Measurements from ENCODE around the gene LYPD5. TPM values are rescaled to one million over a fixed set of nuclear protein-coding genes. Genes with fewer than 3 reads are reported as not detected.

LYPD5 gene
- total RNA-seq, 4 donors from 2014 or later: 2.1 to 5.2 (median 2.6) TPM; not detected in 1

DNA sequence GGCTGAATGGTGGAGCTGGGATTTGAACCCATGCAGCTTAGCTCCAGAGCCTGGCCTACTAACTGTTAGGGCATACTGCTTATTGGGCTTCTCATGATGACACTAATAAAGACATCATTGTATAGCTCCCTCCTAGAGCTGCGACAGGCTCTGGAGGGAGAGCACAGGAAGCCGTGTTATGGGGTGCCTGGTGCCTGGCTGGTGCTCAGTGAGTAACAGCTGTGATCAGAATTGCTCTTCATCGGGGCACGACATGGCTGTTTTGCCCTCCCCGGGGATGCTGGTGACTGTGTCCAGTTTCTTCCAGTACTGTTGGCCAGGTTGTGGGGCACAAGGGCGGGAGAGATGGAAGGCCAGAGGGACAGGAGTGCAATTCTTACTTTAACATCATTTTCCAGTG lies 5.1 kb downstream of the LYPD5 start:
- in situ Hi-C loops (cut with MboI; ENCODE audit: low pct_ligation_motif_present in 1 of 4, low pct_unique_long_range_greater_than_20kb in 1 of 4, low sequenced_read_pairs in 3 of 4): no loop called here
- 49% methylated on average over 6 of the region's 6 CpGs; no CpG with 5 or more reads in 1 of the 2 donors for WGBS, 2 donors (ENCODE audit: low coverage in 1 of 2)

DNA sequence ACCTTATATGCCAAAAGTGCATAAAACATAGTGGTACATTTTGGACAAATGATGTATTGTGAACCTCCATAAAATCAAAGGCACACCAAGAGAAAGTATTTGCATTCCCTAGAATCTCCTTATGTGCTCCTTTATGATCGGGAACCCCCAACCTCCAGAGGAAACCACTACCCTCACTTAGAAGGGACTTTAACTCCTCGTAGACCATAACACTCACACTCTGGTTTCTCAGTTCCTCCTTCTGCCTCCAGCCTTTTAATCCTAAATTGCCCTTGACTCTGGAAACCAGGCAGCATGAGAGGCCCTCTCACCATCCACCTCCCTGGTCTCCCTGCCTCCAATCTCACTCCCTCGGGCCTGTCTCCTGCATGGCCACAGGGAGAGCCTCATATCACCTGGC lies 11.7 kb downstream of the LYPD5 start:
- in situ Hi-C loops (cut with MboI; ENCODE audit: low pct_ligation_motif_present in 1 of 4, low pct_unique_long_range_greater_than_20kb in 1 of 4, low sequenced_read_pairs in 3 of 4) (no loop called here), intact Hi-C loops (cut with DNase I; ENCODE audit: low total_unique reads) (no loop called here)
- Histone ChIP-seq H3K27ac (no peak overlapping the region), H3K4me3 (no peak overlapping the region), H3K36me3 (no peaks in the 10 kb centered on the region), H3K27me3 (peaks cover 6% of the 10 kb centered on the region), H3K4me1 (no peaks in the 10 kb centered on the region), H3K9me3 (no peaks in the 10 kb centered on the region)
- no peak for TF ChIP-seq EP300 (IDR thresholded peaks at IDR 0.05; ENCODE audit: low read depth)
- TF ChIP-seq POLR2A (IDR thresholded peaks at IDR 0.05): no peak
- TF ChIP-seq CTCF (IDR thresholded peaks at IDR 0.05): no peak
- no peak for TF ChIP-seq POLR2AphosphoS5 (IDR thresholded peaks at IDR 0.05)
- WGBS, 2 donors (ENCODE audit: low coverage in 1 of 2): 36 to 50% methylated on average over 1 to 3 of the region's 3 CpGs
- no peak for DNase-seq

More for the DNA sequence above, 5.1 kb downstream of the LYPD5 start:
- Histone ChIP-seq H3K9me3 (no peaks in the 10 kb centered on the region), H3K36me3 (no peaks in the 10 kb centered on the region), H3K4me1 (peaks cover 0 to 16% (median 14%) of the 10 kb centered on the region in 4 donors), H3K27me3 (peaks cover 6% of the 10 kb centered on the region), H3K4me3 (no peak overlapping the region), H3K27ac (no peak overlapping the region)
- intact Hi-C loops (cut with DNase I; ENCODE audit: low total_unique reads): no loop called here
- no peak for TF ChIP-seq CTCF (IDR thresholded peaks at IDR 0.05)
- DNase-seq: no peak

DNA sequence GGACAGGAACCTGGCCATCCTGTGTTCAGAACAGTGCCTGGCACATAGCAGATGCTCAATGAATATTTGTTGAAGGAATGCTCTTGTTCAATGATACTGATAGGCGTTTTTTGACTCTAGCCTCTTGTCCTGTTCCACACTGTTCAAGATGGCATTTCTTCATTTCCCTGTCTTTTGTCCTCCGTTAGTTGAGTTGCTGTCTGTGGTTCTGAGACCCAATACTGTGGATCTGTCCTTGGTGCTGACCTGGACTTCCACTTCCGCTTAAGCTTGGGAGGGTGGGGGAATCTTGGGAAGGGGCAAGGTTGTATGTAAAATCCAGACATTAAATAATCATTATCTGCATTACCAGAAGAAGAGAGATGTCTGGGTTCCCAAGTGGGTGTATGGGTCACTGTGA lies 13.2 kb downstream of the LYPD5 start:
- intact Hi-C loops (cut with DNase I; ENCODE audit: low total_unique reads): no loop called here
- in situ Hi-C loops (cut with MboI; ENCODE audit: low pct_ligation_motif_present in 1 of 4, low pct_unique_long_range_greater_than_20kb in 1 of 4, low sequenced_read_pairs in 3 of 4): loop anchor here in 2 of 4 donors (5.0 kb wide), 1 partner anchor 47 kb away; no protein-coding TSS in a partner anchor
- WGBS, 2 donors (ENCODE audit: low coverage in 1 of 2): 14 to 40% methylated on average over 1 to 3 of the region's 3 CpGs
- Histone ChIP-seq H3K27me3 (peaks cover 6% of the 10 kb centered on the region), H3K27ac (no peak overlapping the region), H3K36me3 (no peaks in the 10 kb centered on the region), H3K9me3 (no peaks in the 10 kb centered on the region), H3K4me3 (no peak overlapping the region), H3K4me1 (peaks cover 10 to 12% (median 12%) of the 10 kb centered on the region in 4 donors)
- no peak for DNase-seq
- no peak for TF ChIP-seq POLR2AphosphoS5 (IDR thresholded peaks at IDR 0.05)
- no peak for TF ChIP-seq CTCF (IDR thresholded peaks at IDR 0.05)
- no peak for TF ChIP-seq POLR2A (IDR thresholded peaks at IDR 0.05)
- TF ChIP-seq EP300 (IDR thresholded peaks at IDR 0.05; ENCODE audit: low read depth): no peak

DNA sequence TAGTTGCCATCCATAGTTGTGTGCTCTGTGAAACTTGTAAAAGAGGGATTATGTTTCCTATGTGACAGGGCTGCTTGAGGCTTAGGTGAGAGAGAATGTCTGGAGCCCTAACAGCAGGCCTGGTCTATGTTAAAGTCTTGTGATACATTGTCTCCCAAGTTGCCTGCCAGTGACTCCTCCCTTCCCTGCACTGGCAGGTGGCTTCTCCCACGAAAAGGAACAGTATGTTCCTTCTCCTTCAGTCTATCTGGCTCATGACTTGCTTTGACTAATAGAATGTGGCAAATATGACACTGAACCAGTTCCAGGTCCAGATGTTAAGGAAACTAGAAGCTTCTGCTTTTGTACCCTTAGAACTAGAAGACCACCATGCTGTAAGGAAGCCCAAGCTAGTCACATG lies 15.6 kb downstream of the LYPD5 start:
- TF ChIP-seq EP300 (IDR thresholded peaks at IDR 0.05; ENCODE audit: low read depth) (no peak), CTCF (IDR thresholded peaks at IDR 0.05) (no peak), POLR2A (IDR thresholded peaks at IDR 0.05) (no peak), POLR2AphosphoS5 (IDR thresholded peaks at IDR 0.05) (no peak)
- 41% methylated on average over 1 of the region's 1 CpG; no CpG with 5 or more reads in 1 of the 2 donors for WGBS, 2 donors (ENCODE audit: low coverage in 1 of 2)
- DNase-seq: no peak

More for the DNA sequence above, 15.6 kb downstream of the LYPD5 start:
- H3K36me3 ChIP-seq: no peaks in the 10 kb centered on the region
- H3K4me3 ChIP-seq: no peak overlapping the region
- no peaks in the 10 kb centered on the region for H3K9me3 ChIP-seq
- intact Hi-C loops (cut with DNase I; ENCODE audit: low total_unique reads) (no loop called here), in situ Hi-C loops (cut with MboI; ENCODE audit: low pct_ligation_motif_present in 1 of 4, low pct_unique_long_range_greater_than_20kb in 1 of 4, low sequenced_read_pairs in 3 of 4) (loop anchor here in 2 of 4 donors (5.0 kb wide), 1 partner anchor 44 kb away; no protein-coding TSS in a partner anchor)
- no peak overlapping the region for H3K27ac ChIP-seq
- H3K27me3 ChIP-seq: no peaks in the 10 kb centered on the region
- peaks cover 10 to 25% (median 17%) of the 10 kb centered on the region in 4 donors for H3K4me1 ChIP-seq

All from transverse colon (tissue), 4 donors.